Neural progenitor cell (in vitro differentiated cells): ENCODE measurements around the gene TRIM58. TPM values are rescaled to one million over a fixed set of nuclear protein-coding genes. Genes with fewer than 3 reads are reported as not detected.

ENCODE experiments used
- DNase-seq: peaks from one replicate; pipeline ENCODE4 v3.0.0-alpha.2; 2016; ENCODE audit warnings: low spot score
- H2AFZ ChIP-seq: fragments of 200-600 bp; sonication (generic); replicated peaks from 2 replicates; pipeline ENCODE4 v1.6.1; 2016; ENCODE audit warnings: antibody characterized with exemption
- H3F3A ChIP-seq: fragments of 200-600 bp; sonication (generic); 2 replicates; pipeline ENCODE4 v1.6.1; 2016; ENCODE audit warnings: antibody characterized with exemption, low read depth
- H3K27ac ChIP-seq: fragments of 200-600 bp; sonication (generic); 2 replicates; pipeline ENCODE4 v1.5.1; 2016; ENCODE audit warnings: mild to moderate bottlenecking
- H3K27me3 ChIP-seq: fragments of 200-600 bp; sonication (generic); 2 replicates; pipeline ENCODE4 v1.6.1; 2016; ENCODE audit warnings: mild to moderate bottlenecking, moderate library complexity
- H3K36me3 ChIP-seq: fragments of 200-600 bp; sonication (generic); 2 replicates; pipeline ENCODE4 v1.5.1; 2016
- H3K4me1 ChIP-seq: fragments of 200-600 bp; sonication (generic); 2 replicates; pipeline ENCODE4 v1.6.1; 2016; ENCODE audit warnings: mixed run types
- H3K4me2 ChIP-seq: fragments of 200-600 bp; sonication (generic); 2 replicates; pipeline ENCODE4 v1.6.1; 2016
- H3K4me3 ChIP-seq: fragments of 200-600 bp; sonication (generic); 2 replicates; pipeline ENCODE4 v1.5.1; 2016
- H3K79me2 ChIP-seq: fragments of 200-600 bp; sonication (generic); 2 replicates; pipeline ENCODE4 v1.6.1; 2016; ENCODE audit warnings: low read depth
- H3K9ac ChIP-seq: fragments of 200-600 bp; sonication (generic); 2 replicates; pipeline ENCODE4 v1.6.1; 2016
- H3K9me3 ChIP-seq: fragments of 200-600 bp; sonication (generic); 2 replicates; pipeline ENCODE4 v1.5.1; 2016; ENCODE audit warnings: low read depth
- H4K20me1 ChIP-seq: fragments of 200-600 bp; sonication (generic); 2 replicates; pipeline ENCODE4 v1.6.1; 2016; ENCODE audit warnings: low read depth
- H3K27ac Mint-ChIP-seq: 3 replicates; pipeline ENCODE4 v1.8.0; 2021; ENCODE audit warnings: mixed read lengths
- H3K27me3 Mint-ChIP-seq: 2 replicates; pipeline ENCODE4 v1.8.0; 2022; ENCODE audit warnings: low read depth, mild to moderate bottlenecking, inconsistent platforms, moderate library complexity, mixed read lengths; ENCODE audit not compliant: insufficient read depth
- H3K36me3 Mint-ChIP-seq: 3 replicates; pipeline ENCODE4 v1.8.0; 2021; ENCODE audit warnings: mixed read lengths
- H3K4me1 Mint-ChIP-seq: 3 replicates; pipeline ENCODE4 v1.8.0; 2021; ENCODE audit warnings: mixed read lengths
- H3K4me3 Mint-ChIP-seq: 3 replicates; pipeline ENCODE4 v1.8.0; 2021; ENCODE audit warnings: mild to moderate bottlenecking, moderate library complexity, mixed read lengths
- H3K9me3 Mint-ChIP-seq: 3 replicates; pipeline ENCODE4 v1.8.0; 2020; ENCODE audit warnings: mixed read lengths
- EZH2 ChIP-seq: fragments of 200-600 bp; sonication (generic); IDR thresholded peaks from 2 replicates; pipeline ENCODE4 v1.6.1; 2017; ENCODE audit warnings: antibody characterized with exemption, mild to moderate bottlenecking, moderate library complexity
- EZH2phosphoT487 ChIP-seq: fragments of 200-600 bp; sonication (generic); IDR thresholded peaks from 2 replicates; pipeline ENCODE4 v1.6.1; 2017; ENCODE audit warnings: antibody characterized with exemption
- total RNA-seq: library from RNA; depleted of rRNA; stranded (reverse); fragments of >200 nt; gene quantifications from 2 replicates; pipeline ENCODE4 v1.2.3, GENCODE V29; 2015; ENCODE audit warnings: low replicate concordance
- TF ChIP-seq, protein P1 (sequence below): fragments of 200-600 bp; sonication (generic); IDR thresholded peaks from 2 replicates; pipeline ENCODE4 v1.5.1; 2017; ENCODE audit warnings: antibody characterized with exemption, mild to moderate bottlenecking

TRIM58 gene
- total RNA-seq, 1 donor from 2014 or later, result 0.26 TPM

DNA sequence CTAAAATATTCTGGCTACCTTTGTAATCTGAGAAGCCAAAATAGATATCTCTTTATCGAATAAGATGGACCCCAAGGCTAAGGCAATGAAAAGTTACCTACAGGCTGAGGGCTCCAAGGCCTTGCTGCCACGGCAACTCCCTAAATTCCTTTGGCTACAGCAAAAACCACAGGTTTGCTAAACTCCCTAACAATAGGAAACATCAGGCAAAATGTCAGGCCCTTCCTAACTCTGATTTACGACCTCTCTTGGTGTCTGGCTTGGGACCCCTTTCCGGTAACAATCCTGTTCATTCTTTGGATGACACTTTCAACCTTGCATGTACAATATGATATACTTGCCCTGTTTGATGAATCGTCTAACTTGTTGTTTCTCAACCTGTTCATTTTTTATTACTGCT, 51.8 kb downstream of the TRIM58 start:
- H3K27ac ChIP-seq, result no peak overlapping the region
- no peaks in the 10 kb centered on the region for H4K20me1 ChIP-seq
- no peaks in the 10 kb centered on the region for H3K36me3 Mint-ChIP-seq
- peaks cover 32% of the 10 kb centered on the region for H3K9me3 Mint-ChIP-seq
- H3K27ac Mint-ChIP-seq, result no peak overlapping the region
- no peaks in the 10 kb centered on the region for H3K4me1 Mint-ChIP-seq
- H3K79me2 ChIP-seq, result no peaks in the 10 kb centered on the region
- H3K4me2 ChIP-seq, result no peak overlapping the region
- no peaks in the 10 kb centered on the region for H3K27me3 ChIP-seq
- no peaks in the 10 kb centered on the region for H3K36me3 ChIP-seq
- DNase-seq, result no peak
- no peak overlapping the region for H3K9ac ChIP-seq
- peaks cover 20% of the 10 kb centered on the region for H3K9me3 ChIP-seq
- peaks cover 2% of the 10 kb centered on the region for H3K27me3 Mint-ChIP-seq
- H3K4me1 ChIP-seq, result no peaks in the 10 kb centered on the region
- H3F3A ChIP-seq, result no peaks in the 10 kb centered on the region
- no peak overlapping the region for H2AFZ ChIP-seq
- no peak overlapping the region for H3K4me3 ChIP-seq
- TF ChIP-seq EZH2phosphoT487, result no peak
- TF ChIP-seq, protein P1, sequence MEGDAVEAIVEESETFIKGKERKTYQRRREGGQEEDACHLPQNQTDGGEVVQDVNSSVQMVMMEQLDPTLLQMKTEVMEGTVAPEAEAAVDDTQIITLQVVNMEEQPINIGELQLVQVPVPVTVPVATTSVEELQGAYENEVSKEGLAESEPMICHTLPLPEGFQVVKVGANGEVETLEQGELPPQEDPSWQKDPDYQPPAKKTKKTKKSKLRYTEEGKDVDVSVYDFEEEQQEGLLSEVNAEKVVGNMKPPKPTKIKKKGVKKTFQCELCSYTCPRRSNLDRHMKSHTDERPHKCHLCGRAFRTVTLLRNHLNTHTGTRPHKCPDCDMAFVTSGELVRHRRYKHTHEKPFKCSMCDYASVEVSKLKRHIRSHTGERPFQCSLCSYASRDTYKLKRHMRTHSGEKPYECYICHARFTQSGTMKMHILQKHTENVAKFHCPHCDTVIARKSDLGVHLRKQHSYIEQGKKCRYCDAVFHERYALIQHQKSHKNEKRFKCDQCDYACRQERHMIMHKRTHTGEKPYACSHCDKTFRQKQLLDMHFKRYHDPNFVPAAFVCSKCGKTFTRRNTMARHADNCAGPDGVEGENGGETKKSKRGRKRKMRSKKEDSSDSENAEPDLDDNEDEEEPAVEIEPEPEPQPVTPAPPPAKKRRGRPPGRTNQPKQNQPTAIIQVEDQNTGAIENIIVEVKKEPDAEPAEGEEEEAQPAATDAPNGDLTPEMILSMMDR, result no peak
- TF ChIP-seq EZH2, result no peak
- no peak overlapping the region for H3K4me3 Mint-ChIP-seq

- H3K4me3 Mint-ChIP-seq, result no peak overlapping the region
- no peaks in the 10 kb centered on the region for H3K27me3 ChIP-seq
- TF ChIP-seq, protein P1, result no peak
- TF ChIP-seq EZH2phosphoT487 (no peak), EZH2 (no peak)
- no peak overlapping the region for H3K4me3 ChIP-seq
- no peak for DNase-seq
- H3K36me3 Mint-ChIP-seq, result no peaks in the 10 kb centered on the region
- H3K27ac ChIP-seq, result no peak overlapping the region
- H3K4me1 ChIP-seq, result no peaks in the 10 kb centered on the region
- H3K79me2 ChIP-seq, result no peaks in the 10 kb centered on the region
- H3F3A ChIP-seq, result no peaks in the 10 kb centered on the region
- no peak overlapping the region for H2AFZ ChIP-seq
- H3K36me3 ChIP-seq, result no peaks in the 10 kb centered on the region
- H3K4me1 Mint-ChIP-seq, result no peaks in the 10 kb centered on the region
- H3K9me3 ChIP-seq, result peaks cover 28% of the 10 kb centered on the region
- H4K20me1 ChIP-seq, result no peaks in the 10 kb centered on the region
- H3K9ac ChIP-seq, result no peak overlapping the region
- peaks cover 2% of the 10 kb centered on the region for H3K27me3 Mint-ChIP-seq
- H3K9me3 Mint-ChIP-seq, result peaks cover 16% of the 10 kb centered on the region
- no peak overlapping the region for H3K4me2 ChIP-seq
- H3K27ac Mint-ChIP-seq, result no peak overlapping the region
Measured at GRCh38 chr1:247913786-247914185, 56.8 kb downstream of the TRIM58 start.

- peaks cover 2% of the 10 kb centered on the region for H3K27me3 Mint-ChIP-seq
- no peaks in the 10 kb centered on the region for H3K36me3 Mint-ChIP-seq
- peaks cover 28% of the 10 kb centered on the region for H3K9me3 ChIP-seq
Measured at GRCh38 chr1:247914941-247915662, 58.1 kb downstream of the TRIM58 start.

More at GRCh38 chr1:247914941-247915662, 58.1 kb downstream of the TRIM58 start:
- no peak overlapping the region for H3K9ac ChIP-seq
- no peak for DNase-seq
- Mint-ChIP-seq H3K9me3 (peaks cover 16% of the 10 kb centered on the region), H3K4me3 (no peak overlapping the region), H3K27ac (no peak overlapping the region), H3K4me1 (no peaks in the 10 kb centered on the region)
- no peak for TF ChIP-seq EZH2
- TF ChIP-seq, protein P1, result no peak
- no peak for TF ChIP-seq EZH2phosphoT487
- no peak overlapping the region for H2AFZ ChIP-seq
- no peaks in the 10 kb centered on the region for H3K4me1 ChIP-seq
- H4K20me1 ChIP-seq, result no peaks in the 10 kb centered on the region
- H3K4me2 ChIP-seq, result no peak overlapping the region
- no peaks in the 10 kb centered on the region for H3F3A ChIP-seq
- no peaks in the 10 kb centered on the region for H3K79me2 ChIP-seq
- H3K27ac ChIP-seq, result no peak overlapping the region
- H3K36me3 ChIP-seq, result no peaks in the 10 kb centered on the region
- H3K27me3 ChIP-seq, result no peaks in the 10 kb centered on the region
- no peak overlapping the region for H3K4me3 ChIP-seq
